ENCODE results near the gene TMEM237. TPM values are rescaled to one million over a fixed set of nuclear protein-coding genes. Genes with fewer than 3 reads are reported as not detected.
"Not testable (repeated sequence)": the region's sequence is repeated elsewhere in the genome, so short reads cannot be mapped to it uniquely, and the experiment has no call there.

The TMEM237 gene, protein sequence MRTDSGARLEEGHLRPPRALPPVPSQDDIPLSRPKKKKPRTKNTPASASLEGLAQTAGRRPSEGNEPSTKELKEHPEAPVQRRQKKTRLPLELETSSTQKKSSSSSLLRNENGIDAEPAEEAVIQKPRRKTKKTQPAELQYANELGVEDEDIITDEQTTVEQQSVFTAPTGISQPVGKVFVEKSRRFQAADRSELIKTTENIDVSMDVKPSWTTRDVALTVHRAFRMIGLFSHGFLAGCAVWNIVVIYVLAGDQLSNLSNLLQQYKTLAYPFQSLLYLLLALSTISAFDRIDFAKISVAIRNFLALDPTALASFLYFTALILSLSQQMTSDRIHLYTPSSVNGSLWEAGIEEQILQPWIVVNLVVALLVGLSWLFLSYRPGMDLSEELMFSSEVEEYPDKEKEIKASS
- 19.8 and 20.1 TPM in 2 replicates for total RNA-seq

DNA sequence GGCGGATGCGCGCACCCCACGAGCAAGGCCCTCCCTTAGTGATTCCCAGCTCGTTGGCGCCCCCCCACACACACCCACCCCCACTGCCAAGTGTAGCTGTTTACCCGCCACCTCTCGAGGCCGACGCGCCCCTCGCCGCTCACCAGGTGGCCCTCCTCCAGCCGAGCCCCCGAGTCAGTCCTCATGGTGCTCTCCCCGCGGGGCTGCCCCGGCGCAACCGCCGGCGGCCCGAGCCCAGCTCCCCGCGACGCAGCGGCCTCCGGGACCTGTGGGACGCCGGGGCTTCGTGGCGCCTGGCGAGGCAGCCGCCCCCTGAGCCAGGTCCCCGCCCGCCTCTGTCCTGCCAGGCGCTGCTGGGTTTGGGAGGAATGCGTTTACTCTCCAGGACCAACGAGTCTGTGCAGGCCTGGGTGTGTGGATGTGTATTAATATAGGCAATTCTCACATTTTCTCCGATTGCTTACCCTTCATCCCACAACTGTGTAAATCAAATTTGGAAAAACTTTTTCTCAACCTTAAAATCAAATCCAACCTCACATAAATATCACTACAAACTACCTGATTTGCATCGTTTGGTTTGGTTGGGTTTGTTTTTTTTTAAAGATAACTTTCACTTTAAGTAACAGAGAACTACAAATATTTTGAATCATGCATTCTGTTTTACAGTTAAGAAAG, at the start of gene TMEM237:
TSS of gene TMEM237 (minus strand) at position 288 of the 675 bp plus-strand sequence. CDS start at position 185, 103 bp downstream.
- DNase-seq (ENCODE audit: low spot score) = peak; percentile 32
- Mint-ChIP-seq H3K36me3 (ENCODE audit: low read depth) (peaks cover 5% of the 10 kb centered on the region), H3K9me3 (no peaks in the 10 kb centered on the region), H3K27me3 (ENCODE audit: low read depth) (peaks cover 1% of the 10 kb centered on the region), H3K4me1 (ENCODE audit: low read depth) (peaks cover 15% of the 10 kb centered on the region), H3K27ac (peak within 1 kb of the TSS; percentile 91), H3K4me3 (ENCODE audit: low read depth) (peak within 1 kb of the TSS; percentile 87)
- intact Hi-C loops (cut with micrococcal nuclease) = loop anchor here (2.0 kb wide), 2 partner anchors 137 to 411 kb away; partner anchors contain the start of gene ALS2

DNA sequence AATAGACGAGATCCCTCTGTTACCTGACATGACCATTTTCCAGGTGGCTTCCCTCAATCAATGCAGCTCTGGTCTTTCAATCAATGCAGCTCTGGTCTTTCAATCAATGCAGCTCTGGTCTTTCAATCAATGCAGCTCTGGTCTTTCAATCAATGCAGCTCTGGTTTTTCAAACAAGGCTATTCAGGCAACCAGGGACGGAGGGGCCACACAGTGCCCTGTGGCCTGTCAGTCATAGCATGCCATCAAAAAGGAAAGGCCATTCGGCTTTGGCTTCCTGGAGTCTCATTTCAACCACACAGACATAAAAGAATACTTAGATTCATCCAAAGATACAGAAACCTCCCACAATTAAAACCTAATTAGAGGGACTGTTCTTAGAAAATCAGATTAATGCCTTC, 41.9 kb upstream of the TMEM237 start:
- no peaks in the 10 kb centered on the region for H3K36me3 Mint-ChIP-seq (ENCODE audit: low read depth)
- no peak overlapping the region for H3K4me3 Mint-ChIP-seq (ENCODE audit: low read depth)
- intact Hi-C loops (cut with micrococcal nuclease) = no loop called here
- no peak for DNase-seq (ENCODE audit: low spot score)
- no peaks in the 10 kb centered on the region for H3K9me3 Mint-ChIP-seq
- no peak overlapping the region for H3K27ac Mint-ChIP-seq
- H3K27me3 Mint-ChIP-seq (ENCODE audit: low read depth) = peaks cover 22% of the 10 kb centered on the region
- H3K4me1 Mint-ChIP-seq (ENCODE audit: low read depth) = no peaks in the 10 kb centered on the region

DNA sequence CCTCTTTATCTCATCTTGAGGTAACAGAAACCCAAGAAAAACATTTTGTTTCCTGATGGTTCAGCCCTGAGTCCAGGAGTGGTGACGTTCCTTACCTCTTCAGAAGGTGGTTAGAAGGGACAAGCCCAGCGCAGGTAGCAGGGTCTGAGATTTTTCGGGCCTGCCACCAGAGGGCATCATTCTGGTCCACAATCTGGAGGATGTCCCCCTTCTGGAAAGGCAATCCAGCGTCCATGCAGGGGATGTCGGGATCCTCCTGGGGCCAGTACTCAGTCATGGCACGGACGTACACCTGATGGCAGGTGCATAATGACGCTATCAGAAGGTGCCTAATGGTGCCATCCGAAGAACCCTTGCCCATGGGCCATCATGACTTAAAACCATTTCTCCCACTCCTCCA, 37.4 kb upstream of the TMEM237 start:
- no peak for DNase-seq (ENCODE audit: low spot score)
- H3K9me3 Mint-ChIP-seq = no peaks in the 10 kb centered on the region
- intact Hi-C loops (cut with micrococcal nuclease) = no loop called here
- H3K4me3 Mint-ChIP-seq (ENCODE audit: low read depth) = no peak overlapping the region
- H3K36me3 Mint-ChIP-seq (ENCODE audit: low read depth) = no peaks in the 10 kb centered on the region
- H3K4me1 Mint-ChIP-seq (ENCODE audit: low read depth) = no peaks in the 10 kb centered on the region
- peaks cover 4% of the 10 kb centered on the region for H3K27me3 Mint-ChIP-seq (ENCODE audit: low read depth)
- H3K27ac Mint-ChIP-seq = no peak overlapping the region

DNA sequence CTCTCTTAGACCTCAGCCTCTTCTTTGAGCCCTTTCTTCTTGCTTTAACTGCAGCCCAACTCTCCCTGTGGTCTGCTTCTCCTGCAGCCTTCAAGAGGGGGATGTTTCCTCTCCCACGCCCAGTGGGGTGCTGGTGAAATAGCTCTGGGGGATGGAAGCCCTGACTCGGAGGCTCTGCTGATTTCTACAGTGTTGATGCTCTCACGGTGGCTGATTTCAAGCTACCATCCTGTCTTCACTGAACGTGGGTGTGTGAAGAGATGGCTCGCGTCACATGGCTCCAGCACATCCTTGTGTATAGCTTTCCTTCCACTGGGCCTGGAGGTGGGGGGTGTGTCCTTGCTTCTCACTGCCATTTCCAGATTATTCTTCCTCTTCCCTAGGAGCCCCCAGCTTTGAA, 35.1 kb upstream of the TMEM237 start:
- intact Hi-C loops (cut with micrococcal nuclease) = no loop called here
- Mint-ChIP-seq H3K27me3 (ENCODE audit: low read depth) (peaks cover 4% of the 10 kb centered on the region), H3K4me3 (ENCODE audit: low read depth) (no peak overlapping the region), H3K36me3 (ENCODE audit: low read depth) (no peaks in the 10 kb centered on the region), H3K27ac (no peak overlapping the region), H3K9me3 (no peaks in the 10 kb centered on the region), H3K4me1 (ENCODE audit: low read depth) (no peaks in the 10 kb centered on the region)
- no peak for DNase-seq (ENCODE audit: low spot score)

DNA sequence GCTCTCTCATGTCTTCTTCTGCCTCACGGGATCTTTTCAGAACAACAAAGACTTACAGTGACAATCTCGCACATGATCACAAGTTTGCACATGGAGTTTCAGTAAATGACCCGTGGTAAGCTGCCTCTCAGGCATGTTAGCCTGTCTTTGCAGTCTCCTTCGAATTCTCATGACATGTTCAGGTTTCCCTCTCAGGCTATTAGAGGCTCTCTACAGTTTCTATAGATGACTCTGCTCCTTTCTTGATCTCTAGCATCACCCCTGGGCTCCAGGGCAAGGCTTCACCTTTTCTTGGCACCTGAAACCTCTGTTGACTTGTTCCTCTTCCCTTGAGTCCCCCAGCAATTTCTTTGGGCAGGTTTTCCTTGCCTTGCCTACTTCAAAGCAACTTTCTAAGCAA, 32.2 kb upstream of the TMEM237 start:
- Mint-ChIP-seq H3K27me3 (ENCODE audit: low read depth) (peaks cover 9% of the 10 kb centered on the region), H3K4me1 (ENCODE audit: low read depth) (no peaks in the 10 kb centered on the region), H3K9me3 (no peaks in the 10 kb centered on the region), H3K36me3 (ENCODE audit: low read depth) (no peaks in the 10 kb centered on the region), H3K27ac (no peak overlapping the region), H3K4me3 (ENCODE audit: low read depth) (no peak overlapping the region)
- intact Hi-C loops (cut with micrococcal nuclease) = no loop called here
- no peak for DNase-seq (ENCODE audit: low spot score)

DNA sequence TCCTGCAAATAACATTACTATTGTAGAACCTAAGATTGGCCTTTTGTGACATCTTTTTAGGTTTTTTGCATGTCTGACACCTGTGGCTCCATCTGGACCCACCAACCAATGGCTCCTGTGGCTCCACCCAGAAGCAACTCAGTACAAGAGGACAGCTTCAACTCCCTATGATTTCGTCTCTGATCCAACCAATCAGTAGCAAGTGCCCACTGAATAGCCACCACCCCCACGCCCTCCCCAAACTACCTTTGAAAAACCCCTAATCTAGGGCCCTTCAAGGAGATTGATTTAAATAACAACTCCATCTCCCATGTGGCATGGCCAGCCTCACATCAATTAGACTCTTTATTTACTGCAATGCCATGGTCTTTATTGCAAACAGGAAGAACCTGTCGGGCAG, 31.5 kb upstream of the TMEM237 start:
- Mint-ChIP-seq H3K27me3 (ENCODE audit: low read depth) (peaks cover 12% of the 10 kb centered on the region), H3K9me3 (no peaks in the 10 kb centered on the region), H3K4me3 (ENCODE audit: low read depth) (no peak overlapping the region), H3K36me3 (ENCODE audit: low read depth) (no peaks in the 10 kb centered on the region), H3K4me1 (ENCODE audit: low read depth) (no peaks in the 10 kb centered on the region), H3K27ac (no peak overlapping the region)
- intact Hi-C loops (cut with micrococcal nuclease) = no loop called here
- DNase-seq (ENCODE audit: low spot score) = no peak

DNA sequence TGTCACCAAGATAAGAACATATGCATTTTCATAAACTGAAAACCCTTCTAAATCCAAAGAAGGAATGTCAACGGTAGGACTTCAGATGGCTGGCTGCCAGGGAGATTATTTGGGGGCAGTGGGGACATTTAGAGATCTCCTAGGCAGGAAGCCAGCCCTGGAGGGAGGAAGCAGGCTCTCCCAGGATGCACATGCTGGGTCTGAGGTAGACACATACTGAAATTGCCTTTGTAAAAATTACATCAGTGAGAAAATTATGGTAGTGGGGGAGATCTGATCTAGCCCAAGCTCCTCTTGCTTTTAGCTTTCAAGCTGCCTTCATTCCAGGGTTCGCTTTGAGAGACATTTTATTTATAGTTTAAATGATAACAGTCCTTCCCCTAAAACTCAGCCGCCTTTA, 31.0 kb upstream of the TMEM237 start:
- H3K27ac Mint-ChIP-seq = no peak overlapping the region
- no peak for DNase-seq (ENCODE audit: low spot score)

DNA sequence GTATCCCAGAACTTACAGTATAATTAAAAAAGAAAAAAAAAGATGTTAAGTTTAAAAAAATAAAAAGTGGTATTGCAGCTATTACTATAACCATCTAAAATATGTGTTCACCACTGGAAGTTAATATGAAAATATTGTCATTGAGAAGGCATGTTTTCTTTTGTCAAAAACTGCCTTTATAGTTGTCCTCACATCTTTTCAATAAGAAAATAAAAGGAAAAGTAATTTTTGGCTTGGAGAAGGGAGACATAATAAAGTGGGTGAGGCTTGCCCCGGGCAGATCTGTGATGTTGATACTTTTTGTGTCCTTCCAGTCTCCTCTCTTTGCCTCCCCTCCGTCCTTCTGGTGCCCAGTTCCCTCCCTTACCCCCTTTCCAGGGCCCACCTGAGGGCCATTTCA, 30.2 kb upstream of the TMEM237 start:
- intact Hi-C loops (cut with micrococcal nuclease) = no loop called here
- Mint-ChIP-seq H3K9me3 (no peaks in the 10 kb centered on the region), H3K36me3 (ENCODE audit: low read depth) (no peaks in the 10 kb centered on the region), H3K4me3 (ENCODE audit: low read depth) (no peak overlapping the region), H3K27me3 (ENCODE audit: low read depth) (peaks cover 18% of the 10 kb centered on the region), H3K27ac (no peak overlapping the region), H3K4me1 (ENCODE audit: low read depth) (no peaks in the 10 kb centered on the region)
- no peak for DNase-seq (ENCODE audit: low spot score)

More for the DNA sequence above, 31.0 kb upstream of the TMEM237 start:
- no peaks in the 10 kb centered on the region for H3K9me3 Mint-ChIP-seq
- H3K4me3 Mint-ChIP-seq (ENCODE audit: low read depth) = no peak overlapping the region
- intact Hi-C loops (cut with micrococcal nuclease) = no loop called here
- no peaks in the 10 kb centered on the region for H3K36me3 Mint-ChIP-seq (ENCODE audit: low read depth)
- peaks cover 15% of the 10 kb centered on the region for H3K27me3 Mint-ChIP-seq (ENCODE audit: low read depth)
- no peaks in the 10 kb centered on the region for H3K4me1 Mint-ChIP-seq (ENCODE audit: low read depth)

DNA sequence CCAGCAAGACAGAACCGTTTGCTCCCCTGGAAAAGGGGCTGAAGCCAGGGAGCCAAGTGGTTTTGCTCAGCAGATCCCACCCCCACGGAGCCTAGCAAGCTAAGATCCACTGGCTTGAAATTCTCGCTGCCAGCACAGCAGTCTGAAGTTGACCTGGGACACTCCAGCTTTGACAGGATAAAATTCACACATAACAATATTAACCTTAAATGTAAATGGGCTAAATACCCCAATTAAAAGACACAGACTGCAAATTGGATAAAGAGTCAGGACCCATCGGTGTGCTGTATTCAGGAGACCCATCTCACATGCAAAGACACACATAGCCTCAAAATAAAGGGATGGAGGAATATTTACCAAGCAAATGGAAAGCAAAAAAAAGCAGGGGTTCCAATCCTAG, 27.9 kb upstream of the TMEM237 start:
- intact Hi-C loops (cut with micrococcal nuclease); H3K9me3 Mint-ChIP-seq; H3K36me3 Mint-ChIP-seq (ENCODE audit: low read depth); H3K27ac Mint-ChIP-seq; H3K4me3 Mint-ChIP-seq (ENCODE audit: low read depth); DNase-seq (ENCODE audit: low spot score); H3K4me1 Mint-ChIP-seq (ENCODE audit: low read depth): not testable (repeated sequence)
- peaks cover 23% of the 10 kb centered on the region for H3K27me3 Mint-ChIP-seq (ENCODE audit: low read depth)

DNA sequence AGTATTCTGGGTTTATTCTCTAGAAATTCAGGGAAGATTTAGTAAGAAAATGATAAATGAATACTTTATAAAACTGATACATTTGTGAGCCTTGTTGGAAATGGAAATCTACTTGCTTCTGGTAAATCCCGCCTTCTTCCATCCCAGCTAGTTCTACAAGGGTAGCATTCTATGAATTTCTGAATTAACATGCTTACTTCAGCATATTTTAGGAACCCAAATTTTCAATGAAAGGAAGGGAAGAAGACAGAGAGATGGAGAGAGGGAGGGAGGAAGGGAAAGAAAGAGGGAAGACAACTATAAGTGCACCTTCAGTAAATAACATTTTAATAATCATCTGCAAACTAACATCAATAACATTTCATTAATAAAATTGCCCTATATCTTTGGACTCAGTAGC, 26.6 kb upstream of the TMEM237 start:
- DNase-seq (ENCODE audit: low spot score) = no peak
- Mint-ChIP-seq H3K36me3 (ENCODE audit: low read depth) (no peaks in the 10 kb centered on the region), H3K4me1 (ENCODE audit: low read depth) (no peaks in the 10 kb centered on the region), H3K27me3 (ENCODE audit: low read depth) (peaks cover 26% of the 10 kb centered on the region), H3K9me3 (no peaks in the 10 kb centered on the region), H3K27ac (no peak overlapping the region), H3K4me3 (ENCODE audit: low read depth) (no peak overlapping the region)
- intact Hi-C loops (cut with micrococcal nuclease) = no loop called here

DNA sequence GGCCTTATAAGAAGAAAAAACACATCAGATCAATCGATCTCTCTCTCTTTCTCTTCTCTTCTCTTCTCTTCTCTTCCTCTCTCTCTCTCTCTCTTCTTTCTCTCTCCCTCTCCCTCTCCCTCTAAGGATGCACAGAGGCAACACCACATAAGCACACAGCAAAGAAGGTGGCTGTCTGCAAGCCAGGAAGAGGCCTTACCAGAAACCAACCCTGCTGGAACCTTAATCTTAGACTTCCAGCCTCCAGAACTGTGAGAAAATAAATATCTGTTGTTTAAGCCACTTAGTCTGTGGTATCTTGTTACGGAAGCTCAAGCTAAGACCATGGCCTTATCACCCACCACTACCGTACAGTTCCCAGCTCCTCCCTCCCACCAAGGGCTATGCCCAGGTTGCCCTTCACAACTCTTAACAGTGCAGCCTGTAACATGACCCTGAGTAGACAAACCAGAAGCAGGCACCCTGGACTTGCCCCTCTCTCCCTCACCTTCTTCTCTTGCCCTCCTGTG, 25.2 kb upstream of the TMEM237 start:
- no peak overlapping the region for H3K27ac Mint-ChIP-seq
- H3K9me3 Mint-ChIP-seq = no peaks in the 10 kb centered on the region
- no peaks in the 10 kb centered on the region for H3K36me3 Mint-ChIP-seq (ENCODE audit: low read depth)
- intact Hi-C loops (cut with micrococcal nuclease) = no loop called here
- peaks cover 27% of the 10 kb centered on the region for H3K27me3 Mint-ChIP-seq (ENCODE audit: low read depth)
- H3K4me3 Mint-ChIP-seq (ENCODE audit: low read depth) = no peak overlapping the region
- H3K4me1 Mint-ChIP-seq (ENCODE audit: low read depth) = no peaks in the 10 kb centered on the region
- no peak for DNase-seq (ENCODE audit: low spot score)

DNA sequence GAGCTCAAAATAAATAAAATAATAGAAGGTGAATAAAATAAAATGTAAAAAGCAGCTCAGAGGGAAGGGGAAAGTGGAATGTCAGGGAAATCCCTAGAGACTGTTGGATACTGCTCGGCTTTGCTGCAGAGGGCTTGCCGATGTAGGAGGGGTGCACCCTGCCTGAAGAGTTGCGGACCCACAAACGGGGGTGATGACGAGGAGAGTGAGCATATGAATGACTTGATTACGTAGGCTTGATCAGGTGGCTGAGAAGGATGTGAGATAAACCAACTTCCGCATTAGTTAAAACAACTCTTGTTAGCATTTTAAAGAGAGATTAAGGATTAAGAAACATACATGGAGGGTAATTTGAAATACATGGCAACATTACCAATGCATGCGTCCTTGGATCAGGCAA, 21.0 kb upstream of the TMEM237 start:
- Mint-ChIP-seq H3K9me3 (no peaks in the 10 kb centered on the region), H3K4me3 (ENCODE audit: low read depth) (no peak overlapping the region), H3K27ac (no peak overlapping the region), H3K36me3 (ENCODE audit: low read depth) (no peaks in the 10 kb centered on the region), H3K4me1 (ENCODE audit: low read depth) (no peaks in the 10 kb centered on the region), H3K27me3 (ENCODE audit: low read depth) (peaks cover 14% of the 10 kb centered on the region)
- no peak for DNase-seq (ENCODE audit: low spot score)
- intact Hi-C loops (cut with micrococcal nuclease) = no loop called here

DNA sequence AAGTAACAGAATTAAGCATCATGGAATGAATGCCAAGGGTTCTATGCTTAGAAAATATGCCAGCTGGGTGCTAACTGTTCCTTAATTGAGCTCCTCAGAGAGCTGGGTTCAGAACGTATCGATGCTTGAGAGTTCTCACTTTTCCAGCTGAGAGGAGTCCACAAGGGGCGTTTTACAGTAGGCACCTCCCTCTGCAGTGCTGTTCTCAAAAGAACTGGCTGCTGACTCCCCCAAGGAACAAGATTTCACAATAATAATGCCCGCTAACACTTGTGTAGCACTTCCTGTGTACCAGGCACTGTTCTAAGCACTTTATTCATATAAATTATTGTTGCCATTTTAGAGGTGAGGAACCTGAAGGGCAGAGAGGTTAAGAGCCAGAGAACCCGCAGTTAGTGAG, 18.1 kb upstream of the TMEM237 start:
- Mint-ChIP-seq H3K36me3 (ENCODE audit: low read depth) (no peaks in the 10 kb centered on the region), H3K27me3 (ENCODE audit: low read depth) (peaks cover 17% of the 10 kb centered on the region), H3K4me3 (ENCODE audit: low read depth) (no peak overlapping the region), H3K4me1 (ENCODE audit: low read depth) (no peaks in the 10 kb centered on the region), H3K27ac (no peak overlapping the region), H3K9me3 (no peaks in the 10 kb centered on the region)
- DNase-seq (ENCODE audit: low spot score) = no peak
- intact Hi-C loops (cut with micrococcal nuclease) = no loop called here

Measured in activated T-helper 2 cell treated with anti-CD3 and anti-CD28 coated beads, Interferon-gamma antibody, Interleukin-2, Interleukin-4, amounts not matched to agents 10 μg/mL and 5 μg/mL and 100 μg/mL, durations not matched to agents 14 hours and 24 hours and 36 hours (primary cell).